NCI-H1105 (cell line): ENCODE measurements around the gene NCBP2.
"Not testable (repeated sequence)": the region's sequence is repeated elsewhere in the genome, so short reads cannot be mapped to it uniquely, and the experiment has no call there.

Source experiments
- DNase-seq: peaks from one replicate; lab custom pipeline; 2025; lab: John Stamatoyannopoulos, UW

The NCBP2 gene

DNA sequence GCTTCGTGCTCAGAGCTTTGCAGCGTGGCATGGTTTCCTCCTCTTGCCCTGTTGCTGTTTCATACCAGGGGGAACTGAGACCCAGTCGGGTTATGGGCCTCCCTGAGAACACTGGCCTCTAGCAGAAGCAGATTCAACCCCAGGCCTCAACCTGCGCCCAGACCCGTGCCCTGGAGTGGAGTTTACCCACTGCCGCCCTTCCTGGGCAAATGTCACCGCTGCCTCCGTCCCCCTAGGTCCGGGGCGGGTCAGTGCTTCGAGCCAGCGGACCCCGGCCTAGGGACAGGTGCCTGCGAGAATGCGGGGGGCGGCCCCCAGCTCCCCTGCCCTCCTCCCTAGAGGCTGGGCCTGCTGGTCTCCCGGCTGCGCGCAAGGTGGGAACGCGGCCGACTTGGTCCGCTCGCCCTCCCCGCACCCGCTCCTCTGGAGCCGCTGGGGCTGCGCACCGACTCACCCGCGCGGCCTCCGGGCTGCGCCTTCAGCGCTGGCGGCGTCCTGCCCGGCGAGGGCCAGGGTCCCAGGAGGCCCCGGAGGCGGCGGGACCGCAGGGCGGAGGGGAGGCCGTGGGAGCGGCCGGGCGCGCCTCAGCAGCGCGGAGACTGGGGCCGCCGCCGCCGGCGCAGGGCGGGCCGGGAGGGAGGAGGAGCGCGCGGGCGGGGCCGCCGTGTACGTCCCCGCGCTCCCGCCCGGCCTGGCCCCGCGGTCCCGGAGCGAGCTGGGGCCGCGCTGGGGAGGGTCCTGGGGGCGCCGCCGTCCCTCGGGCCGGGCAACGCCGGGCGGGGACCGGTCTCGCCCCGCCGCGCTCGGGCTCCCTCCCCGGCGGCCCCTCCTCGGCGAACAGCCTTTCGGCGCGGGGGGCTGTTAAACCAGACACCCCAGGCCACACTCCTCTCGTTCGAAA is 26.2 kb upstream of the NCBP2 start, which contains the start of gene PIGZ:
Gene PIGZ (minus strand): TSS at position 601 of the 901 bp plus-strand sequence. CDS start 16,802 bp downstream, outside the sequence.
- DNase-seq: peak; percentile 15

DNA sequence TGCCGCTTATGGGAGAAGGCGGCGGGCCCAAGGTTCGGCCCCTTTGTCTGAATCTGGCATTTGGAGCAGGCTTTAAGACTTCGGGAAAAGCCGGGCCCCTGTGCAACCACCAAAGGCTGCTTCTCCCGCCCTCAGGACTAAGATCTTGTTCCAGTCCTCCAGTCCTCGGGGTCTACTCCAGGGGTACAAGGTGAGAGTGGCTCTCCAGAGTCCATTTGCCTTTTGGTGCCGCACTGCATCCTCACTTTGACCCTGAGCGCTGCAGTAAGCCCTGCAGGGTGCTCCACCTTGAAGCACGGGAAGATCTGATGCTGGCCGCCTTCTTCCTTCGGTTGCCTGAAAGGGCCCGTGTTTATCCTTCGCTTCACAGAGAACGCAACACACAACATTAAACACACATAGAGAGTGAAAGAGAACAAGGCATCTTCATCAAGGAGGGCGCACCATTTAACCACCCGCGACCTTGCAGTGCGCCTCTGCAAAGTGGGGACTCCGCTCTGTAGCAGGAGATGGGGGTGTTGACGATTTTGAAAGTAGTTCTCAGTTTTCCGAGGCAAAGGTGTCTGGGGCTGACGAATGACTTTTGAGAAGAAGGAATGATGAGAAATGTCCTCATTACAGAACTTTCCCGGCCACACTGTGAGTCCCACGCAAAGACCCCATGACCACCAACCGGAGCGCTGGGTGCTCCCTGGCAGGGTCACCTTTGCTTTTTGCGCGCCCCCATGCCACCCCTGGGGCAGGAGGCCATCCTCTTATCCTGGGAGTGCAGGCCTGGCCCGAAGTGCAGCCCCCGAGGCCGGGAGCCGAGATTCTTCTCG is 25.3 kb upstream of the NCBP2 start:
- no peak for DNase-seq

DNA sequence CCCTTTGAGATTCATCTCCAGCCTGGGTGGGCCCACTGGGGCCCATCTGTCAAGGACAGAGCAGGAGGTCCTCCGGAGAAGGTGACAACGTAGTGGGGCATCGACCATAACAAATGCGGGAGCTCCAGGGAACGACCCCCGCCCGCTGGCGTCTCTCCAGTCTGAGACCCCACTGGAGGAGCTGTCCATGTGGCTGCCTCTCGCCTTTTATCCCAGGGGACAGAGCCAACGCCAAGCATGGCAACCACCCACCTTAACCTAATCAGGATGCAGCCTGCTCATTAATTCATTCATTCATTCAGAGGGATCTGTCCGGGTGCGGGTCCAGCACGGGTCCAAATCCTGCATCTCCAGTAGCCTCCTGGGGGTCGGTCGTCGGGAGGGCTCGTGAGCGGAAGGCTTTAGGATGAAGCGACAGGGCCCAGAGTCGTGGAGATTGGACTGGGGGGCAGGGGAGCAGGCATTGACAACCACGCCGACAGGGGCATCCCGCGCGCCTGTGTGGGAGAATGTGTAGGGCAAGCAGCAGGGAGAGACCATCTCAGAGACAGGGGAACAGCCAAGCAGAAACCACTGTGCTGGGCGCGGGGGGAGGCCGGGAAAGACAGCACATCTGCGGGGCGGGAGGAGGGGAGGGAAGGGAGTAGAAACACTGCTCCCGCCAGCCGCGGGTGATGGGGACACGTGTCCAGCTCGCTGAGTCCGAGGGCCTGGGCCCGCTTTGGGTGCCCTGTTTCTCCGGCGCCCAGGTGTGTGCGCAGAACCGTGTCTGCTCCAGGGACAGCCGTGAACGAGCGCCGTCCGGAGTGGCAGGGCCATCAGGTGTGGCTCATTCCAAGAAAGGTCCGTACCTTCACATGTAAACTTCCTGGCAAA is 24.4 kb upstream of the NCBP2 start:
- DNase-seq: no peak

DNA sequence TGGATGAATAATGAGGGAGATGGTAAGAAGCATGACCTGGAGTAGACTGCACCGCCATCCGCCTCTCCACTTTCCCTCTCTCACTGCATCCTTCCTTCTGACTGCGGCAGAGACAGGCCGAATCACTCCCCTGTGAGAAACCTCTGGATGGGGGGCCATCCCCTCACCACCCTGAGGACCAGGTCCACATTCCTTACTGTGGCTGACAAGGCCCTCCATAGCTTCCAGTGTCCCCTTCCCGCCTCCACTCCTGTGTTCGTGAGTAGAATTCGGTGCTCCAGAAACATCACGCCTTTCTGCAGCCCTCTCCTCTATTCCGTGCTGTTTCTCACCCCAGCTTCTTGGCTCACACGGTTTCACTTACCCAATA is 23.5 kb upstream of the NCBP2 start:
- DNase-seq: no peak

DNA sequence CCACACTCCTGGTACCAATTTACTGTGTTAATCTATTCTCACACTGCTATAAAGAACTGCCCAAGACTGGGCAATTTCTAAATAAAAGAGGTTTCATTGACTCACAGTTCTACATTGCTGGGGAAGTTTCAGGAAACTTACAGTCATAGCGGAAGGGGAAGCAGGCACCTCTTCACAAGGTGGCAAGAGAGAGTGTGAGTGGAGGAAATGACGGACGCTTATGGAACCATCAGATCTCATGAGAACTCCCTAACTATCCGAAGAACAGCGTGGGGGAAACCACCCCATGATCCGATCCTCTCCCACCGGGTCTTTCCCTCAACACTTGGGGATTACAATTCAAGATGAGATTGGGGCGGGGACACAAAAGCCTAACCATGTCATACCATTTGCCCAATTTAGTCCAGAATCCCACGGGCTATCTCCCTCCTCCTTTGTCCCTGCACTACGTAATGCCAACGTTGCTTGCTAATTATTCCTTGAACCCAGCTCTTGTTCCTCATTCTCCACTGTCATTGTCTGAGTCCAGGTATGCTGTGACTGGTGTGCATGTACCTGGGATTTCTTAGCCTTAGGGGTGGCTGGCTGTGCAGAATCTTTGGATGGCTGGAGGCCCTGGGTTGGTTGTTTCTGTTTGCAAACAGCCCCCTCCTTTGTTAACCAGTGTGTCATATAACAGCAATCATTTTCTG is 22.9 kb upstream of the NCBP2 start:
- DNase-seq: no peak

DNA sequence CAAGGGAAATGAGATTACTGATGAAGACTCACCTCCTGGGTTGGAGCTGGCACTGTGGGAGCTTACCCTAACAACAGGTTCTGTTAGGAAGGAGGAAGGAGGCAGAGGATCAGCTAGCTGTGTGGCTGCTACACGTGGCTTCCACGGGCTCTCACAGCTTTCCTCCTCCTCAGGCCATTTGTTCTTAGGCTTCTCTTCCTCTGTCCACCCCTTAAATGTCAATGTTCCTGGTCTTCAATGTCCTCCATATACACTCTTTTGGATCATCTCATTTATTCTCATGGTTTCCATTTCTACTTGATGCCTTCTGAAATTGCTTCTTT is 21.3 kb upstream of the NCBP2 start:
- no peak for DNase-seq

DNA sequence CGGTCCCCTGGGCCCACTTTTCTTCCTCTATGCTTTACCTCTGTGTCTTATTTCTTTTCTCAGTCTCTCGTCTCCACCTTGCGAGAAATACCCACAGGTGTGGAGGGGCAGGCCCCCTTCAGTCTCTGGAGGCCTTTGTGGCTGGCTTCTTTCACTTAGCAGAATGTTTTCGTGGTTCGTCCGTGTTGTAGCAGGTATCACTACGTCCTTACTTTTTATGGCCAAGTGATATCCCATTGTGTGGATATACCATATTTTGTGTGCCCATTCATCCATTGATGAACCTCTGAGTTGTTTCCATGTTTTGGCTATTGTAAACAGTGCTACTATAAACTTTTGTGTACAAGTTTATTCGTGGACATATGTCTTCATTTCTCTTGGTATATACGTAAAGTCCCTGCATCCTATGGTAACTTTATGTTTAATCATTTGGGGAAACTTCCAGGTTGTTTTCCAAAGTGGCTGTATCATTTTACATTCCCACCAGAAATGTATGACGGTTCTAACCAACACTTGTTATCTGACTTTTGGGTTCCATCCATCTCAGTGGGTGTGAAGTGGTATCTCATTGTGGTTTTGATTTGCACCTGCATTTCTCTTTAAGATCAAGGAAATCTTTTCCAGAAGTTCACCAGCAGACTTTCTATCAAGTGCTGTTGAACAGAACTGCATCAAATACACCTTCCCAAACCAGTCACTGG is 20.8 kb upstream of the NCBP2 start:
- DNase-seq: no peak

DNA sequence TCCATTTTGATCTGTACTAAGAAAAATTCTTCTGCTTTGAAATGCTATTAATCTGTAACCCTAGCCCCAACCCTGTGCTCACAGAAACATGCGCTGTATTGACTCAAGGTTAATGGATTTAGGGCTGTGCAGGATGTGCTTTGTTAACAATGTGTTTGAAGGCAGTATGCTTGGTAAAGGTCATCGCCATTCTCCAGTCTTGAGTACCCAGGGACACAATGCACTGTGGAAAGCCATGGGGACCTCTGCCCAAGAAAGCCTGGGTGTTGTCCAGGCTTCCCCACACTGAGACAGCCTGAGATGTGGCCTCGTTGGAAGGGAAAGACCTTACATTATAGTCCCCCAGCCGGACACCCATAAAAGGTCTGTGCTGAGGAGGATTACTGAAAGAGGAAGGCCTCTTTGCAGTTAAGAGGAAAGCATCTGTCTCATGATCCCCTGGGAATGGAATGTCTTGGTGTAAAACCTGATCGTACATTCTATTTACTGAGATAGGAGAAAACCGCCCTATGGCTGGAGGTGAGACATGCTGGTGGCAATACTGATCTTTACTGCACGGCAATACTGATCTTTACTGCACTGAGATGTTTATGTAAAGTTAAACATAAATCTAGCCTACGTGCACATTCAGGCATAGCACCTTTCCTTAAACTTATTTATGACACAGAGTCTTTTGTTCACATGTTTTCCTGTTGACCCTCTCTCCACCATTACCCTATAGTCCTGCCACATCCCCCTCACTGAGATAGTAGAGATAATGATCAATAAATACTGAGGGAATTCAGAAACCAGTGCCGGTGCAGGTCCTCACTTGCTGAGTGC is 20.0 kb upstream of the NCBP2 start:
- no peak for DNase-seq

DNA sequence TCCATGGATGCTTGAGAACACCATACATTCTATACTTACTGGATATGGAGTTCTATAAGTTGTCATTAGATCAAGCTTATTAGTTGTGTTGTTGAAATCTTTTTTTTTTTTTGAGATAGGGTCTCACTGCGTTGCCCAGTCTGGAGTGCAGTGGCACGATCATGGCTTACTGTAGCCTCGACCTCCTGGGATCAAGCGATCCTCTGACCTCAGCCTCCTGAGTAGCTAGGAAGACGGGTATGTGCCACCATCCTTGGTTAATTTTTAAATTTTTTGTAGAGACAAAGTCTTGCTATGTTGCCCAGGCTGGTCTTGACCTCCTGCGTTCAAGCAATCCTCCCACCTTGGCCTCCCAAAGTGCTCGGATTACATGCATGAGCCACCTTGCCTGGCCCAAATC is 12.5 kb upstream of the NCBP2 start:
- DNase-seq: no peak

DNA sequence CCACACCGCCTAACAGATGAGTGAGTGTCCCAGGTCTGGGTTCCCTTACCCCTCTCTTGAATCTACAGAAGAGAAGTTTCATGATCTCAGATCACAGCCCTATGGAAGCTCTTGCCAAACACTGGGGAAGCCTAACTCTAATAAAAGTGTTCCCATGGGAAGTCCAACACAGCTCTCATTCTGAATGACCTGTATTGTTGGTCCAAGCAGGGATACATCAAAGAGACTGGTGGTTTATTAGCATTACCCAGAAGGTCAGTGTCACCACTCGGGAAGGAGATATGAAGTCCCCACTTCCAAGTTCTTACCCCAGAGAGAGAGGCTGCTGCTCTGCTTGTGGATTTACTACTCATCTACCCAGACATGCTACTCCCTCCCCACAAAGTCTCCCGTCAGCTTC is 9.0 kb upstream of the NCBP2 start:
- no peak for DNase-seq

DNA sequence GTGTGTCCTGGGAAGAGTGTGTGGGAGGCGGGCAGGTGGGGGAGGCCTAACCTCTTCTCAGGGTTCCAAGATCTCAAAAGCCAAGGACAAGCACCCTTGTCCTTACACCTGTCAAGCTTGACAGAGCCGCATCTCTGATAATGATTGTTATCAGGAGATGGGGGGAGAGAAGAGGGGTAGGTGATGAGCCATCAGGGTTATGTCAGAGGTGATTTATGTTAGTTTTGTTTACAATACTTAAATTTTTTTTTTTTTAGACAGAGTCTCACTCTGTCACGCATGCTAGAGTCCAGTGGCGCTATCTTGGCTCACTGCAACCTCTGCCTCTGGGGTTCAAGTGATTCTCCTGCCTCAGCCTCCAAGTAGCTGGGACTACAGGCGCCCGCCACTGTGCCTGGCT is 7.4 kb upstream of the NCBP2 start:
- DNase-seq: no peak

DNA sequence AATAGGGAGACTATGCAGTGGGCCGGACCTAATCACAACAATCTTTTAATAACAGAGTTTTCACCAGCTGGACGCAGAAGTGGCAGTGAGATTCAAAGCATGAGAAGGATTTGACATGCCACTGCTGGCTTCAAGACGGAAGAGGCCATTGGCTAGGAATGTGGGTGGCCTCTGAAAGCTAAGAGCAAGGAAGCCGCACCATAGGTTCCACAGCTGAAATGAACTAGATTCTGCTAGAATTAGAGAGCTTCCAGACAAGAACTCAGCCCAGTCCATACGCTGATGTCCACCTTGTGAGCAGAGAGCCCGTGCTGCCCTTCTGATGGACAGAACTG is 6.9 kb upstream of the NCBP2 start:
- no peak for DNase-seq

DNA sequence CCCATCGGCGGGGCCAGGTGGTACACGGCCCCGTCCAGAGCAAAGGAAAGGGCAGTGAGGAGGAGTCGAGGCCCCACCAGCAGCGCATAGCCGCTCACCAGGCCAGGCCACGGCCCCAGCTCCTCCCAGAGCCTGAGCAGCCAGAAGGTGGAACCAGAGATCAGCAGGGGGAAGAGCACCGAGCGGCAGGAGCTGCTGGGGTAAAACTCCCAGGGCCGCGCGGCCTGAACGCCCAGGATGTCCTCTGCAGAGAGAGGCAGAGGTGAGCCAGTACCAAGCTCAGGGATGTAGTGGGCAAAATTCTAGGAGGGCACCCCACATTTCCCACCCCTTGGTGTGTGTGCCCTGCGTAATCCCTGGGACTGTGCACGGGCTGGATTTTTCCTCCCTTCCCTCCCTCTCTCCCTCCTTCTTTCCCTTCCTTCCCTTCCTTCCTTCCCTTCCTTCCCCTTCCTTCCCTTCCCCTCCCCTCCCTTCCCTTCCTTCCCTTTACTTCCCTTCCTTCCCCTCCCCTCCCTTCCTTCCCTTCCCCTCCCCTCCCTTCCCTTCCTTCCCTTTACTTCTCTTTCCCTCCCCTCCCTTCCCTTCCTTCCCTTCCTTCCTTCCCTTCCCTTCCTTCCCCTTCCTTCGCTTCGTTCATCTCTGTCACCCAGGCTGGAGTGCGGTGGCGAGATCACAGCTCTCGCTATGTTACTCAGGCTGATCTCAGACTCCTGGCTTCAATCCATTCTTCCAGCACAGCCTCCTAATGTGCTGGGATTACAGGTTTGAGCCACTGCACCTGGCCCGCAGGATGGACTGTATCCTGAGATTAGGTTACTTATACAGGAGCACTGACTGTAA is 6.3 kb upstream of the NCBP2 start:
- no peak for DNase-seq

DNA sequence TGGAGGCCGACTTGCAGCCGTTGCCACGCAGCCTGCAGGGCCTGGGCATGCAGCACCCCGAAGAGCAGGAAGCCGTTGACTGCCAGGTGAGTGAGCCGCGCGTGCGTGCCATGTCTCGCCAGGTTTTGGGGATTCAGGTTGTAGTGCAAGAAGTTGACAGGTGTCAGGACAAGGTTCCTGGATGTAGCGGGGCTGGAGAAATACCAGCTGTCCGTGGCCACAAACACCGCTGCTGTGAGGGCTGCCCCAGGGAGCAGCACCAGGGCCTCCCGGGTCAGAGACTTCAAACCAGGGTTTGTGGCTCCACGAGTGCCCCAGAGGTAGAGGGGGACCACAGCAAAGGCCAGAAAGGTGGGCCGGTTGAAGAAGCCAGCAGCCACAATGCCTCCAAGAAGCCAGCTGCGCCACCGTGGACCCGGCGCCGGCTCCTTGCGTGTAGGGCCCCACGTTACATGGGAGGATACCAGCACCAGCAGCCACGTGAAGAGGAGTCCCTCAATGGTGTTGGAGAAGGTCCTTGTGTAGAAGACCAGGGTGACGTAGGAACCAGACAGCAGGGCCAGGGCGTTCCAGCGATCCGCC is 5.6 kb upstream of the NCBP2 start:
- no peak for DNase-seq

DNA sequence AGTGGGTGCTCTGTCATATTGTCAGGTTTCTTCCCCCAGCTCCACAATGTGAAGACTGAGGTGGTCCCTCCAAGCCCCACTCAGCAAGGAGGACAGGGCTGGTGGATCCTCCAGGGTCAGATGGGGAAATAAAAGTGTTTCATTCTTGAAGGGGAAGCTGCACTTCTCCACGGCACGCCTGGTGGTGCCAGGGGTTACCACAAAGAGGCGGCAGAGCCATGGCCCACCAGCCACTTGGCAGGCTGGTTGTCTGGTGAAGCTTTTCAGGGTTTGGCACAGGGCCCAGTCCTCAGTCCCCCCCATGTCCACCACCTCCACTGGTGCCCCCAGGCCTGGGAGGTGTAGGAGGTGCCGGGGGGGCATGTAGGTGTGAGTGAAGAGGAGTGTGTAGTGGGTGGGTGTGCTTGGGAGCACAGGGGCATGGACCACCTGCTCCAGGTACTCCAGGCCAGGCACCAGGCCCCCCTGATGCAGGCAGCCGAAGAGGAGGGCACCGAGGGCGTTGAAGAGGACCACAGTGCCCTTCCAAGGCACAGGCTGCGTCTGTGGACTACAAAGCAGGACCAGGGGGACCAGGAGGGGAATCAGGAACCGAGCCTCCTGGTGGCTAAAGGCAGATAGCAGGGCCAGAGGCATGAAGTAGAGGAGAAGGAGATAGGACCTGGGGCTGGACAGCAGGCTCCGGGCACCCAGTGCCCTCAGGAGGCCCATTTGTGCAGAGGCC is 5.0 kb upstream of the NCBP2 start:
- no peak for DNase-seq

DNA sequence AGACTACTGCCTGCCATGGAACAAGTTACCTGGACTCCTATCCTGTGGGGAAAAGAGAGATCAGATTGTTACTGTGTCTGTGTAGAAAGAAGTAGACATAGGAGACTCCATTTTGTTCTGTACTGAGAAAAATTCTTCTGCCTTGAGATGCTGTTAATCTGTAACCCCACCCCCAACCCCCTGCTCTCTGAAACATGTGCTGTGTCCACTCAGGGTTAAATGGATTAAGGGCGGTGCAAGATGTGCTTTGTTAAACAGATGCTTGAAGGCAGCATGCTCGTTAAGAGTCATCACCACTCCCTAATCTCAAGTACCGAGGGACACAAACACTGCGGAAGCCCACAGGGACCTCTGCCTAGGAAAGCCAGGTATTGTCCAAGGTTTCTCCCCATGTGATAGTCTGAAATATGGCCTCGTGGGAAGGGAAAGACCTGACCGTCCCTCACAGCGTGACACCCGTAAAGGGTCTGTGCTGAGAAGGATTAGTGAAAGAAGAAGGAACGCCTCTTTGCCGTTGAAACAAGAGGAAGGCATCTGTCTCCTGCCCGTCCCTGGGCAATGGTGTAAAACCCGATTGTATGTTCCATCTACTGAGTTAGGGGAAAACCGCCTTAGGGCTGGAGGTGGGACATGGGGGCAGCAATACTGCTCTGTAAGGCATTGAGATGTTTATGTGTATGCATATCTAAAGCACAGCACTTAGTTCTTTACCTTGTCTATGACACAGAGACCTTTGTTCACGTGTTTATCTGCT is 1.9 kb upstream of the NCBP2 start:
- not testable (repeated sequence) for DNase-seq

DNA sequence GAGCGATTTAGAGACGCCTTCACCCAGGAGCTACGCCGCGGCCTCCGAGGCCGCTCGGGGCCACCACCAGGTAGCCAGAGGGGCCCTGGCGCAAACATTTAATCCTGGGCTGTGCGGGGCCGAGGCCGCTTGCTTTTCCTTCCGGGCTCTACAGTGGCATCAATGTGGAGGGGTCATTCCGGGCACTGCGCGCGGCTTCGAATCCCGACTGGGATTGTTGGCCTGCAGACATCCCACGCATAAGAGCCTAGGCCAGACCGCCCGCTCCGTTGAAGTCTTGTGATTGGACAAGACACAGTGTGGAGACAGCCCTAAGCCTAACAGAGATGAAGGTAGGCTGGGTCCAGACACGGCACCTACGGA is 568 bp upstream of the NCBP2 start:
- DNase-seq: no peak
